Body of pancreas (tissue), 4 donors: ENCODE data around the gene FAM193B. TPM values are rescaled to one million over a fixed set of nuclear protein-coding genes. Genes with fewer than 3 reads are reported as not detected.

ENCODE experiments used
- ATAC-seq: fragments of 150-250 bp; one replicate; pipeline ENCODE4 v1.9.1; 2016
- DNase-seq, 4 donors: peaks; one replicate each; pipeline ENCODE4 v3.0.0-alpha.2; 2019
- H3K27ac ChIP-seq, 4 donors: fragments of 200-600 bp; sonication (generic); 1 replicate in 3 of 4; 2 replicates in 1 of 4; pipeline versions ENCODE4 v1.5.1 to v1.6.1; 2016 to 2019; ENCODE audit warnings: mild to moderate bottlenecking in 1 of 4, mixed read lengths in 1 of 4, moderate library complexity in 1 of 4
- H3K27me3 ChIP-seq, 2 donors: fragments of 200-600 bp; sonication (generic); one replicate each; pipeline ENCODE4 v1.6.0; 2016; ENCODE audit warnings: mild to moderate bottlenecking in 1 of 2
- H3K36me3 ChIP-seq, 2 donors: fragments of 200-600 bp; sonication (generic); replicated peaks in 1 of 2; 2 replicates each; pipeline ENCODE4 v1.5.1; 2016; ENCODE audit warnings: low read depth in 2 of 2; ENCODE audit not compliant: insufficient read depth in 1 of 2
- H3K4me1 ChIP-seq: fragments of 200-600 bp; sonication (generic); one replicate; pipeline ENCODE4 v1.6.0; 2016
- H3K4me3 ChIP-seq, 2 donors: fragments of 200-600 bp; sonication (generic); 1 replicate in 1 of 2; 2 replicates in 1 of 2; pipeline ENCODE4 v1.5.1; 2016 to 2019
- H3K9me3 ChIP-seq, 3 donors: fragments of 200-600 bp; sonication (generic); 1 replicate in 2 of 3; 2 replicates in 1 of 3; pipeline ENCODE4 v1.5.1; 2016
- POLR2A ChIP-seq, 3 donors: fragments of 450-650 bp; IDR thresholded peaks; one replicate each; pipeline ENCODE4 v1.6.1; 2016; ENCODE audit warnings: antibody characterized with exemption in 3 of 3, mild to moderate bottlenecking in 2 of 3
- WGBS, 2 donors: methylation state at CpG; one replicate each; pipeline ENCODE4 v1.1.5; 2017; 5-methylcytosine and 5-hydroxymethylcytosine counted together
- intact Hi-C: fragments of 100-400 bp; cut with DNase I; formaldehyde crosslinking; loops from one replicate; pipeline ENCODE4 v1.15.1; 2023
- total RNA-seq, 2 donors: library from RNA; depleted of rRNA; stranded (reverse); fragments of >200 nt; gene quantifications; one replicate each; pipeline ENCODE4 v1.1.0, GENCODE V29; 2016
- TF ChIP-seq, protein P1 (sequence below), 7 experiments: fragments of 450-650 bp in 4 of 7; fragments of 200-600 bp in 3 of 7; sonication (generic) in 3 of 7; IDR thresholded peaks; one replicate each; pipeline ENCODE4 v1.5.1; 2016 to 2019; ENCODE audit warnings: antibody characterized with exemption in 7 of 7

The FAM193B gene
- total RNA-seq, 2 donors from 2014 or later, result 79.9 to 133 TPM

DNA sequence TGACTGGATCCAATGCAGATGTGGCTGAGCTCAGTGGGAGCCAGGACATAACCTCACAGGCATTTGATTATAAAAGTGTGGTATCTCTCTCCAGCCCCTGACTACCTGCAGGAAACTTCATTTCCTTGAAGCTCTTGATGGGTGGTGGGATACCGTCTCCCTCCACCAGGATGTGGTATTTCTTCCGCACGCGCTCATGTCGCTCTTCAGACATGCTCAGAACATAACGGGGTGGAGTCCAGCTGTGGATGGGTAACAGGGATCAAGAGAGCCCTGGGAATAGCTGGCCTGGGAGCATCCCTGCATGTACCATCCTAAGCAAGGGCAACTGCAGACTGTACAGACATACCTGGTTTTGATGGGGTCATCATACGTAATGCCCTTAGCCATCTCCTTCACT lies 38.8 kb downstream of the FAM193B start:
- Histone ChIP-seq H3K9me3 (no peaks in the 10 kb centered on the region), H3K27me3 (no peaks in the 10 kb centered on the region), H3K27ac (no peak overlapping the region), H3K36me3 (peaks cover 23 to 27% of the 10 kb centered on the region in 2 donors), H3K4me3 (no peak overlapping the region), H3K4me1 (peaks cover 27% of the 10 kb centered on the region)
- DNase-seq (no peak), ATAC-seq (no peak)
- WGBS, 2 donors, result 76 to 86% methylated on average over 7 of the region's 7 CpGs
- TF ChIP-seq, protein P1, sequence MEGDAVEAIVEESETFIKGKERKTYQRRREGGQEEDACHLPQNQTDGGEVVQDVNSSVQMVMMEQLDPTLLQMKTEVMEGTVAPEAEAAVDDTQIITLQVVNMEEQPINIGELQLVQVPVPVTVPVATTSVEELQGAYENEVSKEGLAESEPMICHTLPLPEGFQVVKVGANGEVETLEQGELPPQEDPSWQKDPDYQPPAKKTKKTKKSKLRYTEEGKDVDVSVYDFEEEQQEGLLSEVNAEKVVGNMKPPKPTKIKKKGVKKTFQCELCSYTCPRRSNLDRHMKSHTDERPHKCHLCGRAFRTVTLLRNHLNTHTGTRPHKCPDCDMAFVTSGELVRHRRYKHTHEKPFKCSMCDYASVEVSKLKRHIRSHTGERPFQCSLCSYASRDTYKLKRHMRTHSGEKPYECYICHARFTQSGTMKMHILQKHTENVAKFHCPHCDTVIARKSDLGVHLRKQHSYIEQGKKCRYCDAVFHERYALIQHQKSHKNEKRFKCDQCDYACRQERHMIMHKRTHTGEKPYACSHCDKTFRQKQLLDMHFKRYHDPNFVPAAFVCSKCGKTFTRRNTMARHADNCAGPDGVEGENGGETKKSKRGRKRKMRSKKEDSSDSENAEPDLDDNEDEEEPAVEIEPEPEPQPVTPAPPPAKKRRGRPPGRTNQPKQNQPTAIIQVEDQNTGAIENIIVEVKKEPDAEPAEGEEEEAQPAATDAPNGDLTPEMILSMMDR (IDR thresholded peaks at IDR 0.05), result no peak
- TF ChIP-seq POLR2A (IDR thresholded peaks at IDR 0.05), result no peak
- intact Hi-C loops, result no loop called here

DNA sequence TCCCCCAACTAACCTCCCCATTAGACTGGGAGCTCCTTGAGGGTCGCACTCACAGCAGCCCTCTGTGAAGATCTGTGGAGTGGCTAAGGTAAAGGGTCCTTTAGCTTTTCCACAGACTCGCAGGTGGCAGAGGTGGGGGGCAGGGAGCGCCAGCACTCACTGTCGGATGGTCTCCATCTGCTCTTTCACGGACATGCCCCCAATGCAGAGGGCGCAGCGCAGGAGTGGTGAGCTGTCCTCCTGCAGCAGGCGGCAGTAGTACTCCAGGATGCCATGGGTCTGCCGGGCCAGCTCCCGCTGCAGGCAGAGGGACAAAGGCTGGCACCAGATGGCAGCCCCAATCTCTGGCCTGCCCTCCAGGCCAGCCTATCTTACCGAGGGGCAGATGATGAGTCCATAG lies 39.8 kb downstream of the FAM193B start:
- WGBS, 2 donors, result 89% methylated on average over 11 of the region's 11 CpGs; no CpG with 5 or more reads in 1 of the 2 donors
- H3K4me1 ChIP-seq, result peaks cover 34% of the 10 kb centered on the region
- ATAC-seq (no peak), DNase-seq (no peak)
- H3K36me3 ChIP-seq, result peaks cover 24 to 25% of the 10 kb centered on the region in 2 donors
- no peak overlapping the region for H3K27ac ChIP-seq
- H3K4me3 ChIP-seq, result no peak overlapping the region
- H3K27me3 ChIP-seq, result no peaks in the 10 kb centered on the region
- TF ChIP-seq, protein P1 (IDR thresholded peaks at IDR 0.05), result no peak
- TF ChIP-seq POLR2A (IDR thresholded peaks at IDR 0.05), result no peak
- intact Hi-C loops, result no loop called here
- no peaks in the 10 kb centered on the region for H3K9me3 ChIP-seq

DNA sequence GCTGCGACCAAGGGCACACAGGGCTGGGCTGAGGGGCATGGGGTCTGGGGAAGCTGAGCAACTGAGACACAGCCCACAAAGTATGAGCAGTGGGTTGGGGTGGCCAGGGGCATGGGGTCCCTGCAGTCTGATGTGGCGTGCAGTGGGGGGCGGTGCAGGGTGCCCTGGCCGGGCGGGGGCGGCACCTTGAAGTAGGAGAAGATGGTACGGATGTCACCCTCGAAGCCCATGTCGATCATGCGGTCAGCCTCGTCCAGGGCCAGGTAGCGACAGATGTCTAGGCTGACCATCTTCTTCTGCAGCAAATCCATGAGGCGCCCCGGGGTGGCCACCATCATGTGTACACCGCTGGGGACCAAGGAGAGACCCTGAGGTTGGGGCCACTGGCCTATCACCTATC lies 40.9 kb downstream of the FAM193B start:
- WGBS, 2 donors, result 95 to 97% methylated on average over 13 to 15 of the region's 15 CpGs
- H3K4me3 ChIP-seq, result no peak overlapping the region
- intact Hi-C loops, result no loop called here
- no peak for DNase-seq
- no peaks in the 10 kb centered on the region for H3K27me3 ChIP-seq
- no peak overlapping the region for H3K27ac ChIP-seq
- no peak for ATAC-seq
- H3K4me1 ChIP-seq, result peaks cover 28% of the 10 kb centered on the region
- TF ChIP-seq, protein P1 (IDR thresholded peaks at IDR 0.05), result no peak
- TF ChIP-seq POLR2A (IDR thresholded peaks at IDR 0.05), result no peak
- peaks cover 21 to 24% of the 10 kb centered on the region in 2 donors for H3K36me3 ChIP-seq
- H3K9me3 ChIP-seq, result no peaks in the 10 kb centered on the region

DNA sequence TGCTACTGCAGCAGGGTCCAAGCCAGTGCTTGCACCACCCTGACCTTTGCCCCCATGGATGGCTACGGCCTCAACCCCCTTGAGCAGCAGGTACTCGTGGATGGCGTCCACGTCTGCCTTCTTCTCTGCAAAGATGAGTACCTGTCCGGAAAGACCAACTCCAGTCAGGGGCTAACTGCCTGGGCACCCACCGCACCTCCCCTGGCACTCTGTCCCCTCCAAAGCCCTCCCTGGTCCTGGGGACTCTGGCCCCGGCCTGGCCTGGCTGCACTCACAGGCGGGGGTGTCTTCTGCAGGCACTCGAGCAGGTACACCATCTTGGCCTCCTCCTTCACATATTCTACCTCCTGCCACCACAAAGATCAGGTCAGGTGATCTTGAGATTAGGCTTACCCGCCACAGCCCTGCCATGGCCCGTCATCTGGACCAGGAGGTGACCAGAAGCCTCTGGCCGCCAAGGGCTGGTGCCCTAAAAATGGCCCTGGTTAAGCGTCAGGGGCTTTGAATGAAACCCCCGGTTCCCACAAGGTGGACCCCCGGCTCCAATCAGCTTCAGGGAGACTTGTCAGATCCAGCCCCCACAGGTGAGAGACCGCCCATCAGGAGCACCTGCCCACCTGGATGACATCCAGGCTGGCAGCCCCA lies 41.5 kb downstream of the FAM193B start:
- no peaks in the 10 kb centered on the region for H3K9me3 ChIP-seq
- DNase-seq (no peak), ATAC-seq (no peak)
- TF ChIP-seq POLR2A (IDR thresholded peaks at IDR 0.05), result no peak
- TF ChIP-seq, protein P1 (IDR thresholded peaks at IDR 0.05), result no peak
- peaks cover 21 to 24% of the 10 kb centered on the region in 2 donors for H3K36me3 ChIP-seq
- H3K4me3 ChIP-seq, result no peak overlapping the region
- WGBS, 2 donors, result 90% methylated on average over 8 to 16 of the region's 16 CpGs
- H3K27ac ChIP-seq, result no peak overlapping the region
- intact Hi-C loops, result no loop called here
- no peaks in the 10 kb centered on the region for H3K27me3 ChIP-seq
- H3K4me1 ChIP-seq, result peaks cover 28% of the 10 kb centered on the region
